Frontal cortex (tissue), 4 donors: ENCODE results near the gene KCNN2. TPM values are rescaled to one million over a fixed set of nuclear protein-coding genes. Genes with fewer than 3 reads are reported as not detected.

Experiments used
- DNase-seq, 2 donors: peaks; one replicate each; pipeline ENCODE4 v3.0.0; 2012; ENCODE audit warnings: low spot score in 2 of 2
- FAIRE-seq: peaks from 2 replicates; lab custom pipeline; 2012; peaks lifted over from hg19 to GRCh38; lab: Jason Lieb, UNC
- total RNA-seq: library from RNA; depleted of rRNA; stranded (reverse); fragments of >200 nt; gene quantifications from one replicate; pipeline ENCODE4 v1.2.3, GENCODE V29; 2014
- donor health status: control.
- donor health status: control.
- donor health status: control.

KCNN2 gene
- total RNA-seq, 1 donor from 2014 or later, result 29.8 TPM

DNA sequence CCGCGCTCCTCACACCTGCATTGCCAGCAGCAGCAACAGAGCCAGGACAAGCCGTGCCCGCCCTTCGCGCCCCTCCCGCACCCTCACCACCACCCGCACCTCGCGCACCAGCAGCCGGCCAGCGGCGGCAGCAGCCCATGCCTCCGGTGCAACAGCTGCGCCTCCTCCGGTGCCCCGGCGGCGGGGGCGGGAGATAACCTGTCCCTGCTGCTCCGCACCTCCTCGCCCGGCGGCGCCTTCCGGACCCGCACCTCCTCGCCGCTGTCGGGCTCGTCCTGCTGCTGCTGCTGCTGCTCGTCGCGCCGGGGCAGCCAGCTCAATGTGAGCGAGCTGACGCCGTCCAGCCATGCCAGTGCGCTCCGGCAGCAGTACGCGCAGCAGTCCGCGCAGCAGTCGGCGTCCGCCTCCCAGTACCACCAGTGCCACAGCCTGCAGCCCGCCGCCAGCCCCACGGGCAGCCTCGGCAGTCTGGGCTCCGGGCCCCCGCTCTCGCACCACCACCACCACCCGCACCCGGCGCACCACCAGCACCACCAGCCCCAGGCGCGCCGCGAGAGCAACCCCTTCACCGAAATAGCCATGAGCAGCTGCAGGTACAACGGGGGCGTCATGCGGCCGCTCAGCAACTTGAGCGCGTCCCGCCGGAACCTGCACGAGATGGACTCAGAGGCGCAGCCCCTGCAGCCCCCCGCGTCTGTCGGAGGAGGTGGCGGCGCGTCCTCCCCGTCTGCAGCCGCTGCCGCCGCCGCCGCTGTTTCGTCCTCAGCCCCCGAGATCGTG, 517 bp downstream of the KCNN2 start:
- FAIRE-seq (no peak), DNase-seq (no peak)

DNA sequence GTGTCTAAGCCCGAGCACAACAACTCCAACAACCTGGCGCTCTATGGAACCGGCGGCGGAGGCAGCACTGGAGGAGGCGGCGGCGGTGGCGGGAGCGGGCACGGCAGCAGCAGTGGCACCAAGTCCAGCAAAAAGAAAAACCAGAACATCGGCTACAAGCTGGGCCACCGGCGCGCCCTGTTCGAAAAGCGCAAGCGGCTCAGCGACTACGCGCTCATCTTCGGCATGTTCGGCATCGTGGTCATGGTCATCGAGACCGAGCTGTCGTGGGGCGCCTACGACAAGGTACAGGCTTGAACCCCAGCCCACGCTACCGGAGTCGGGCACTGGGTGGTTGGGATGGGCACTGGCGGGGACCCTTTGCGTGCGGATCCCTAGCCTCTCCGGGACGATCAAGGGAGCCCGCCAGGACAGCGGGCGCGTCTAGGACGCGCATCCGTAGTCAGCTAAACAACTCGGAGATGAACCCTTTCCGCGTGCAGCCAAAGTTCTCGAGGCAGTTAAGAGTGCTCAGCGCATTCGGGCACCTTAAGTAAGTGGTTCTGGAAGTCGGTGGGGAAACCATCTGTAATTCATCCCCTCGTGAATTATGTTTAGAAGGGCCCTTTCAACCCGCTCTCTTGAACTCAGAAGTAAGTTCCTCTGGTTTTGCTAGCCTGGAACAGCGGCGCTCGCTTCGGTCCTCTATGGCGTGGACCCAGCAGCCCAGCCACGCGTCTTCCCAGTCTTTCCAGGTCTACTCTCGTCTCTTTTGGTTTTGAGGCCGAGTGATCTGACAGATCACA, 1.3 kb downstream of the KCNN2 start:
- DNase-seq (no peak), FAIRE-seq (no peak)

DNA sequence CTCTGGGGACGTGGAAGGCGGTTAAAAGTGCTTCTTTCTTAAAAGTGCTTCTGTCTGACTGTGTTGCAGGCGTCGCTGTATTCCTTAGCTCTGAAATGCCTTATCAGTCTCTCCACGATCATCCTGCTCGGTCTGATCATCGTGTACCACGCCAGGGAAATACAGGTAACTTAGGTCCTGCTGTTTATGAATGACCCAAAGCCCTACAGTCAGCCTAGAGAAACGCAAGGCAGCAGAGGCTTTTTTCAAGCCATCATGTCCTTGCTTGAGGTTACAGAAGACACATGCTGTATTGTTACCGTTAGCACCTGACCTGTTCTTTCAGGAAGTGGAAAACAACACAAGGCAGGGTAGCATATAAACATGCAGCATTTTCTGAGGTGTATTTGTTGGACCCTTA, 2.0 kb downstream of the KCNN2 start:
- FAIRE-seq (no peak), DNase-seq (no peak)

DNA sequence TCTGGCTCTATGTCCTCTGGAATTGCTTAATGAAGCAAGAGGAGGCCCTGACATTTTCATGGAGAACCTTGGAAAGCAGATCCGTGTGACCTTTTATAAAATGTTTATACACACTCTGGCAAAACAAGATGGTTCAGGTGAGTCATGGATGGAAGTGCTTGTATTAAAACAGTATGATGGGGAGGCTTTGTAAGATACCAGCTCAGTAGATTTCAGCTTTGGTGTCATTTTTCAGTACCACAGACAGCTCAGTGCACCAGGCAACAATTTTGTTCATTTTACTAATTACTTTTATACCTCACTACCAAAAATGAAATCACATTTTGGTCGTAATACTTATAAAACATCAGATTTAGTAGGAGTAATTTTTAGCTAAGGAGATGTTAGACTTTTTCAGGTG, 5.2 kb downstream of the KCNN2 start:
- FAIRE-seq, result no peak
- DNase-seq, result no peak

DNA sequence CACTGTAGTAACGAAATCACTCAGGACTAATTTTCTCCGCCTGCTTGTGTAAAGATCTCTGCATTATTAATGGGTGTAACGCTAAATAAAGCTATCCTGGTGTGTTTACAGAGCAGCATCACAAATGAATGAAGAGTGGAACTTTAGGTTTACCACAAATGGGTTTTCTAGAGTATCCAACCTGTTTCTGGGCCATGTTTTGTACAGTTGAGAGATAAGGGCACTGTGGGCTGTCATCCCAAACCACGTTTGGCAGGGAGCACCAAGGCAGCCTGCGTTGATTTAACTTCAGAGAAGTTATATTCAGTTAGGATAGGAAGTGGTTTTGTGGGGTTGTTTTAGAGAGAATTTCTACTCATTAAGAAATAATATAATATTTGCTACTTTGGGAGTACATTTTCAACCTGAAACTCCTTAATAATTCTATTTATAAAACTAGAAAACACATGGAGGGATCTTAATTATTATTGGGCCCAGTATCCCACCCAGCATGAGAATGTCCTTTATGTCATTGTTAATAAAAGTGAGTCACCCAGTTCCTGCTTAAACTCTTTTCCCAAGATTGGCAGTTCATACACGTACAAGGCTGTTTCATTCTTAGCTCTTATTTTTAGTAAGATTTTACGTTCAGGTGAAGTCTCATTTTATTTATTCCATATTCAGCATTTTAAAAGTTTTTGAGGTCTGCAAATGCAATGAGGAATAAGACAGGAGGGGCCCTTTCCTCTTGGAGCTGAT, 8.0 kb downstream of the KCNN2 start:
- no peak for DNase-seq
- FAIRE-seq, result no peak

DNA sequence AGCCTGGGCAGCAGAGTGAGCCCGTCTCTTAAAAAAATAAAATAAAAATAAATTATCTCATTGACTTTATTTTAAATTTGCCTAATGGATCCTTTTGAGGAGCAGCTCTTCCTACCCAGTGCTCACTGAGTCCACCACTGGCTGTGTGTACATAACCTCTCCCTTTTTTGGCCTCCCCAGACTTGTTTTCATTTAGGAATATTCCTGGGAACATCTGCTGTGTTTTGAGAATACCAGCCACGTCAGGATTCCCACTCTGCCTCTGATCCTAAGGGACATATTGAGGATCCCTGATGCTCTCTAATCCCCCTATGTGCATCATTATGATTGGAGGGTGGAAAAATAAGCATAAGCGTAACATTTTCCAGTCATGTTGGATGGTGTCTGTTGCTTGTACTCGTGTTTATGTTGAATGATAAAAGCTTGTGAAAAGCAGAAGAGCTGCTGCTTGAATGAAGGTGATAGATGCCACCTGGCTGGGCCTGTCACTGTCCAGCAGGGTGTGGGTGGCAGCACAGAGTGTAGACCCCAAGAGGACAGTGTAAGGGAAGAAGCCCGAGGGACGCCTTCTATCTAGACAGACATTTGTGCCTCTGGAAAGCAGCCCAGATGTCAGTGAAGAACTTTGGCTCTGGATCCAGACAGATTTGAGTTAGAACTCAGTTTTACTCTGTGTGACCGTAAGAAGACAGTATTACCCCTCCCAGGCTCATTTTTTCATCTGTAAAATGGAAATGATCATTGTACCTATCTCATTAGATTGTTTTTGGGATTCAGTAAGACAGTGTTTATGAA, 15.4 kb downstream of the KCNN2 start:
- FAIRE-seq (no peak), DNase-seq (no peak)

DNA sequence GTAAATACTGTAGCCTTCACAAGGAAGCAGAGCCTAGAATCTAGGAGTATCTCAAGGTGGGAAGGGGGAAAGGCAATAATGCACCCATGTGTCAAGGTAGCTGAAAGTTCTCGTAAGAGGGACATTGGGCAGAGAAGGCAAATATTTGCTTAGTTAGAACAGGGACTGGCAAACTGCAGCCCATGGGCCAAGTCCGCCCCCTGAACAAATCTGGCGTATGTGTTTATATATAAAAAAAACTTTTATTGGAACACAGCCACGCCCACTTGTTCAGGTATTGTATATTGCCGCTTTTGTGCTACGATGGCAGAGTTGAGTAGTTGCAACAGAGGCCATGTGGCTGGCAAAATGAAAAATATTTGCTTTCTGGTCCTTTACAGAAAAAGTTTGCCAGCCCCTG, 16.1 kb downstream of the KCNN2 start:
- FAIRE-seq (no peak), DNase-seq (no peak)

DNA sequence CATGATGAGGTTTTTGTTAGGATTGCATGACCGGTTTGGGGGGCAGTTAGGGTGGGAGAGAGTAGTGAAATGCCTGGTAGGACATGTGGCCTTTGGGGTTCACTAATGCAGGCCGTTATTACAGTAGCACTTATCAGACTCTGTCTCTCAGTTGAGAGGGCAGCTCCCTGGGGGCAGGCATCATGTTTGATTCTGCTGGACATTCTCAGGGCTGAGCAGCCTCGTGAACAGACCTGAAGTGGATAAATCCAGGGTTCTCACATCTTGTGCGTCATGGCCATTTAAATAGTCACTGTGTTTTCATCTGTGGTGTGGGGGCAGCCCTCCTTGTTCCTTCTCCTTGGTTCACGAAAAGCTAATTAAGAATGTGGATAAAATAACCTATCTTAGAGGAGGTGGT, 18.9 kb downstream of the KCNN2 start:
- FAIRE-seq (no peak), DNase-seq (no peak)

DNA sequence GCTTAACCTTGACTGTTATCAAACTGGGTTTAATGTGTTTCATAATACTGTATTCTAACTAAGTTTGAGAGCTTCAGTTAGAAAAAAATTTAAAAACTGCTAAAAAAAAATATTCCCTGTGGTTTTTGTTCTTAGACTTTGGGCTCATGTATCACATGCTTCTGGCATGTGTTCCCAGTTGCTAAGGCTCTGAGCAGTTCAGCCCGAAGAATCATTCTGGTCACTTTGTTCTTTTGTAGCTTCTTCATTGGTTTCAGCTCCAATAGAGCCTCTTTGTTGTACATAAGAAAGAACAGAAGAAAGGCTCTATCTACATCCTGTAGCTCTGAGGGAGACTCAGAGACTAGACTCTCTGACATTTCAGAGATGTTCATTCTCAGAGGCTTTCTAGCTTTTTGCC, 25.6 kb downstream of the KCNN2 start:
- DNase-seq (no peak), FAIRE-seq (no peak)

DNA sequence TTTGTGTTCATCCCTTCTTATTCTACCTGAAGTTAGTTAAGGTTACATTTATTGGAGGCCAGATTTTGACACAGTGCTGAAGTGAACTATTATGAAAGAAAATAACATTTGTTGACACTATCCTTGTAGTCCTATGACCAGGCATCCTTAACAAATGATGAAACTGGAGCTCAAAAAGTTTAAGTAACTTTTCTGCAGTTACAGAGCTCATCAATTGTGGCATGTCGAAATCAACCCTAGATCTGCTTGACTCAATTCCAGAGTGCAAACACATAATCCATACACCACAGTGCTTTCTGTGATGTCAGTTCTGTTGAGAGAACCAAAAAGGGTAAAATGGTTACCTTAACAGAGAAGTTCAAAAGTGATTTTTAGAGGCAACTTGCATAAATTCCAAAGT, 28.6 kb downstream of the KCNN2 start:
- DNase-seq, result no peak
- no peak for FAIRE-seq

DNA sequence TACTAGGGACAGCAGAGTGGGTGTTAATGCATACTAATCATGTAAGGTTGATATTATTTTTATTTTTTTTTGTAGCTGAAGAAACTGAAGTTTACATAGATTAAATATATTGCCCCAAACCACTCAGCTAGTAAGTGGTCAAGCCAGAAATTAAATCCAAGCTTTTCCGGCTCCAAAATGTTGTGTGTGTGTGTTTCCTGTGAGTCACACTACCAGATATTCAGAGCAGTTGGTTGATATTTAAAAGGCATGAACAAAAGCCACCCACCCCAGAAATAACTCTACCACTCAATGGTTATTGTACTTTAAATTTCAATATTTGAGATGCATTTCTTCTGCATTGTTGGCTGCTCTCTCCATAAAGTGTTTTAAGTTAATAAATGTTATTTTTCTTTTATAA, 29.5 kb downstream of the KCNN2 start:
- no peak for FAIRE-seq
- no peak for DNase-seq

DNA sequence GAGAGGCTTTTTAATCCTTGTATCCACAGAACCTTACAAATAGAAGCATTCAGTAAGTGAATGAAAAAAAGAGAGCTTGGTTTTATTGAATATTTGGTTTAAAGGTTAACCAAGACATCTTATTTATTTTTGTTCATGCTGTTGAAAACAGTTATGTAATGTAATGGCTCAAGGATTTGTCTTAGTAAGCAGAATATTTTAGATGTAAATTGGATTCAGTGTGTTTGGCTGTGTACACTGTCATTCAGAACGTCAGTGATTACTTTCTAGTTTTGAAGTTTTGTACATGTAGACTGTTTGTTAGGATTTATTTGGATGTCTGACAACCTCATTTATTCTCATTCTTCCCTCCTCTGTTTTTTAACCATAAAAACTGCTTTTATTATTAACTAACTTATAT, 31.3 kb downstream of the KCNN2 start:
- DNase-seq (no peak), FAIRE-seq (no peak)

DNA sequence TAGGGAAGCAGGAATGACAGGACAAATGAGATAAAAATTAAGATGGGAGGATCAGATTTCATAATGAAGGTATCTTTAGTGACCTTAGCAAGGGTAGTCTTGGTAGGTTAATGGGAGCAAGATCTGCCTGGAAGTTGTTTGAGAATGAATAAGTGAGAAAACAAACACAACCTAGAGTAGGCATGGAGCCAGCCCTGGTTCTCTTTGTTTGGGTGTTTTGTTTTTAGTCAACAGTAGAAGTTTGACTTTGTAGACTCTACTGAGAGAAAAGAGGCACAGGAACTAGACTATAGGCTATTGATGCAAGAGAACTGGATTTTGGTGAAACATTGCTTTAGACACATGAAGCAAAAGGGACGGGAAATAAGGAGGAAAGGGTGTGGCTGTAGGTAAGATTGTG, 40.3 kb downstream of the KCNN2 start:
- DNase-seq (no peak), FAIRE-seq (no peak)

DNA sequence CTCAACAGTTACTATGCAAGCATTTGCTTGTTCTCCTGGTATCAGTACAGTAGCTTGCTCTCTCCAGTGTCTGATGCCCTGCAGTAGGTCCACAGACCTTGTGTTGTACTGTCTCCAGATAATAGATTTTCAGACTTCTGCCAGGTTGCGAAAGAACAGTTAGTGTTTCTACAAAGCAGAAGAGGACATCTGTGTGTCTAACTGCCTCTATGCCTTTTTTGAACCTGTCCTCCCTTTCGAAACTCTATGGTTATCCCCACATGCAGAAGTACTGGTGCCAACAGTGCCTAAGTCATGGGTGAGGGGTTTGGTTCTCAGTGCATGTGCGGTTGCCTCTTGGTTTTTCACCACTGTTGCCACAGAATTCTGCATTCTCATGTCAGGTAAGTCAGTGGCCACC, 45.9 kb downstream of the KCNN2 start:
- FAIRE-seq (no peak), DNase-seq (no peak)

DNA sequence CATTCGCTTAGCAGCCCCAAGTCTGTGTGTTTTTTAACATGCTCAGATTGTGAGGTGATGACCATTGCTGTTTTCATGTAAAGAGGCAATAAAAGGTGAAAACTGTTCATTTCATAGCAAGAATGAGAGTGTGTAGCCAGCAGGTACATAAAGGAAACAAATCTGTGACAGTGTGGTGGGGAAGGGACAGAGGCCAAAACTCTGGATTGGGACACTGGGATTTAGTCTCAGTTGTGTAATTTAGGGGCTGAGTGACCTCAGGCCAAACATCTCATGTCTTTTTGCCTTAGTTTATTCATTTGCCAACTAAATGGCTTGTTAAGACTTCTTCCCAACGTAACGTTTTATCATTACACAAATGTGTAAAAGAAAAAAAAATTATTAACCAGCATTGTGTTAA, 47.0 kb downstream of the KCNN2 start:
- DNase-seq (no peak), FAIRE-seq (no peak)

DNA sequence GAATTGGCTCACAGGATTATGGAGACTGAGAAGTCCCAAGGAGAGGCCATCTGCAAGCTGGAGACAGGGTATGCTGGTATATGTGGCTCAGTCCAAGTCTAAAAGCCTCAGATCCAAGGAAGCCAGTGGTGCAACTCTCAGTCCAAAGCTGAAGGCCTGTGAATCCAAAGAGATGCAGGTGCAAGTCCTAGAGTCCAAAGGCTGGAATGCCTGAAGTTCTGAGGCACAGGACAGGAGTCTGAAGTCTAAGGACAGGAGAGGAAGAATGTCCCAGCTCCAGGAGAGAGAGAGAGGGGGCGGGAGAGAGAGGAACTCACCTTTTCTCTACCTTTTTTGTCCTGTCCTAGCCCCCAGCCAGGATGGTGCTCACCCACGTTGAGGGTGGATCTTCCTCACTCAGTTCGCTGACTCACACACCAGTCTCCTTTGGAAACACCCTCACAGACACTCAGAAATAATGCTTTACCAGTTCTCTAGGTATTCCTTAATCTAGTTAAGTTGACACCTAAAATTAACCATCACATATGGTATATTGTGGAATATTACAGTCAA, 49.6 kb downstream of the KCNN2 start:
- FAIRE-seq (no peak), DNase-seq (no peak)

DNA sequence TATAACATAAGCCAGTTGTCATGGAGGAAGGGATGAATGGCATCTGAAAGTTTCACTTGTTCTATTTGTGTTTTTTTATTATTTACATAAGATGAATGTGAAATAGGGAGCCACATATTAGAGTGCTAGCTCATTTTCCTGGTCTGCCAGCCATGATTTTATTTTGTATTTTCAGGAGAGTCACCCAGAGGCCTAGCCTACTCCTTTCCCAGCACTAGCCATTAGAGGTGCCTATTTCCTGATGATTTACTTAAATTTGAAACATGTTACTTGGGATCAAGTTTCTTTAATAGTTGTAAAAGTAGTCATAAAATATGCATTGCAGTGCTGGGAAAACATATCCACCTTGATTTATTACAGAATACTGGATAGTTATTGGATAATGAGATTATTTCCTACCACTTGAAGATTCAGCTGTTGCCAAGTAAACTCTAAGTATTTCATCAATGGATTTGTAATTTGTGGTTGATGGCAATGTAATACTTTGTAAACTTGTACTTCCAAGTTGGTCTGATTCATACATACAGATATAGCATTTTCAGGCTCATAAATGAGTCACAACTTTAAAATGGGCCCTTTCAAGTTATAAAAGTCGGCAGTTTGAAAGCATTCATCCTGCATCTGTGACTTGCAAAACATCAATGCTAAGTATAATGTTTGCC, 50.8 kb downstream of the KCNN2 start:
- DNase-seq, result no peak
- no peak for FAIRE-seq

DNA sequence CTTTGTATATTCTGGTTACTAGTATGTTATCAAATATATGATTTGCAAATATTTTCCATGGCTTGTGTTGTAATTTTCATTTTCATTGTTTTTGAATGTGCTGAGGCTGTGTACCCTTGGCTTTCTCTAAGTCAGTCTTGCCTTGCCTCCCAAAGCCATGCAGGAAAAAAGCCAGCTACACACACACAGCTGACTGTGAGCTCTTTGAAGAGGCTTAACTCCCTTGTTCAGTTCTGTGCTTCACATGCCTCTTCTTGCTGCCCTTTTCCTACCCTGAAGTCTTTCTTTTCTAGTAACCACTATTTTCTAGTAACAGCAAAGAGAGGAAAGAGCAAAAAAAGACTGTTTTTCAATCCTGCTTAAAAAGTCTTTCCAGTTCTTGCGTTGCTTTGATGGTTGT, 53.9 kb downstream of the KCNN2 start:
- no peak for DNase-seq
- FAIRE-seq, result no peak

DNA sequence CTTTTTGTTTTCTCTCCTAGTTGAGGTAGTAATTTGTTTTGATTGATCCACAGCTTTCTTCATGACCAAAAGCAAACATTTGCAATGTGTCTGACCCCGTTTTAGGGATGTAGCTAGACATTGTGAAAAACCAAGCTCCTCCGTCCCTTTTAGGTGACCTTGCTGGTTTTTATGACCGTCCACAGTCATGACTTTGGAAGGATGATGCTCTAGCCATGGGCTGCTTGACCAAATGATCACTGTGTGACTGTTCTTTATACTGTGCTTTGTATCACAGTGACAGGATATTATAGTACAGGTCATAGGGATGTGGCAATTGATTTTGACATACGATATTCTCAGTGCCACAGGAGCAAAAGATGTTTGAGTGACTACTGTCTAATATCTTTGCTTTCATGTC, 54.4 kb downstream of the KCNN2 start:
- no peak for DNase-seq
- FAIRE-seq, result no peak
